ENCODE measurements around the gene SH3PXD2B.
"Not testable (repeated sequence)": the region's sequence is repeated elsewhere in the genome, so short reads cannot be mapped to it uniquely, and the experiment has no call there.

Gene SH3PXD2B

GRCh38 chr5:172362755-172363154 lies 91.6 kb downstream of the SH3PXD2B start:
- DNase-seq: no peak

- no peak for DNase-seq
Observed at GRCh38 chr5:172361566-172362238, 92.6 kb downstream of the SH3PXD2B start.

- no peak for DNase-seq
Observed at GRCh38 chr5:172358345-172358744, 96.0 kb downstream of the SH3PXD2B start.

- DNase-seq: no peak
Observed at GRCh38 chr5:172356527-172356926, 97.8 kb downstream of the SH3PXD2B start.

- no peak for DNase-seq
Observed at GRCh38 chr5:172356047-172356446, 98.3 kb downstream of the SH3PXD2B start.

GRCh38 chr5:172353846-172354245 lies 100.5 kb downstream of the SH3PXD2B start:
- DNase-seq: no peak

- no peak for DNase-seq
Observed at GRCh38 chr5:172353271-172353812, 101.0 kb downstream of the SH3PXD2B start.

GRCh38 chr5:172352526-172352925 lies 101.8 kb downstream of the SH3PXD2B start:
- DNase-seq: not testable (repeated sequence)

GRCh38 chr5:172351240-172351778 lies 103.0 kb downstream of the SH3PXD2B start:
- DNase-seq: no peak

- no peak for DNase-seq
Observed at GRCh38 chr5:172350212-172351181, 103.8 kb downstream of the SH3PXD2B start.

- DNase-seq: not testable (repeated sequence)
Observed at GRCh38 chr5:172348733-172349132, 105.6 kb downstream of the SH3PXD2B start.

GRCh38 chr5:172348084-172348483 lies 106.2 kb downstream of the SH3PXD2B start:
- no peak for DNase-seq

GRCh38 chr5:172347496-172348052 lies 106.8 kb downstream of the SH3PXD2B start:
- DNase-seq: no peak

- no peak for DNase-seq
Observed at GRCh38 chr5:172345881-172346280, 108.4 kb downstream of the SH3PXD2B start.

- DNase-seq: no peak
Observed at GRCh38 chr5:172344855-172345409, 109.4 kb downstream of the SH3PXD2B start.

- no peak for DNase-seq
Observed at GRCh38 chr5:172343741-172344140, 110.6 kb downstream of the SH3PXD2B start.

- no peak for DNase-seq
Observed at GRCh38 chr5:172342918-172343317, 111.4 kb downstream of the SH3PXD2B start.

- no peak for DNase-seq
Observed at GRCh38 chr5:172339264-172340180, 114.8 kb downstream of the SH3PXD2B start.

- no peak for DNase-seq
Observed at GRCh38 chr5:172336676-172337285, 117.5 kb downstream of the SH3PXD2B start.

GRCh38 chr5:172336264-172336663 lies 118.1 kb downstream of the SH3PXD2B start:
- DNase-seq: no peak

GRCh38 chr5:172335721-172336120 lies 118.6 kb downstream of the SH3PXD2B start:
- no peak for DNase-seq
